NCI-H2196 treated with DMSO at 0.1 percent for 48 hours (cell line): ENCODE results near the gene FDX1.
A peak's percentile ranks its signal among the peaks of the same experiment; 100 is the strongest.

Experiments used
- DNase-seq: peaks from one replicate; lab custom pipeline; 2025; ENCODE audit not compliant: unreplicated experiment; lab: John Stamatoyannopoulos, UW

Gene FDX1

DNA sequence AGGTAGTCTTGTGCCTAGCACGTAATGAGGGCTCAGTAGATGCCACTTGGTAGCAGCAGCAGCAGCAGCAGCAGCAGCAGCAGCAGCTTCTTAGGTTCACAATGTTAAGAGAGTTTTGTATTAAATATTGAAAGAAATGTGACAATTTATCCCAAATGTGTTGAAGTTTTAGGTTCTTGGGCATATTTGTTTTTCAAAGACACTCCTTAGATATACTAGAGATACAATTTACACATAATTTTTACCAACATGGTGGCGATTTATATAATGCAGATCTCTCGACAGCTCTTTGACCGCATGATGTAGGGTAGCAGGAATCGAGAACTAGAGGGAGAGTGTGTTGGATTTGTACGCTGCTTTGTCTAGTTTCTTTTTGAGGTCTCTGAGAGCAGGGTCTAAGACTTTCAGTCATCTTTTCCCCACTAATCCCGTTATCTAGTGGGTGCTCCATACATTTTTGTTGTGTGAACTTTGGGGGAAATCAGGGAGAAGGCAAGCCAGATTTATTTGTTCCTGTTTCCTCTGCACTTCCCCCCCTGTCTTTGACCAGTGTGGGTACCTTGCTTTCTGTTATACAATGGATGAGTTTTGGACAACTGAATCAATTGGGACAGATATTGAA lies 1.4 kb downstream of the FDX1 start:
- no peak for DNase-seq

DNA sequence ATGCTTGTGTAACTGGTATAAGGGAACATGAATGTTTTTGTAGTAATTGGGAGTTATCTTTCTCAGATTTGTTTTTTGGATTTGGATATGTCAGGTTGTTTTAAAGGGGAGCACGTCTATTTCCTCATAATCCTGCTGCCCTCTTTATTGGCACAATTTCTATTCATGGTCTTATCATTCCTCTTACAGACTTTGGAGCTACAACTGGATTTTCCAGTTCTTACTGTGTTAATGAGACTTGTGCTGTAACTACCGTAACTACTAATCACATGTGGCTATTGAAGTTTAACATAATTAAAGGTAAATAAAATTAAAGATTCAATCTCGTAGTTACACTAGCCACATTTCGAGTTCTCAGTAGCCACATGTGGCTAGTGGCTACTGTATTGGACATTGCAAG lies 1.9 kb downstream of the FDX1 start:
- DNase-seq: no peak

DNA sequence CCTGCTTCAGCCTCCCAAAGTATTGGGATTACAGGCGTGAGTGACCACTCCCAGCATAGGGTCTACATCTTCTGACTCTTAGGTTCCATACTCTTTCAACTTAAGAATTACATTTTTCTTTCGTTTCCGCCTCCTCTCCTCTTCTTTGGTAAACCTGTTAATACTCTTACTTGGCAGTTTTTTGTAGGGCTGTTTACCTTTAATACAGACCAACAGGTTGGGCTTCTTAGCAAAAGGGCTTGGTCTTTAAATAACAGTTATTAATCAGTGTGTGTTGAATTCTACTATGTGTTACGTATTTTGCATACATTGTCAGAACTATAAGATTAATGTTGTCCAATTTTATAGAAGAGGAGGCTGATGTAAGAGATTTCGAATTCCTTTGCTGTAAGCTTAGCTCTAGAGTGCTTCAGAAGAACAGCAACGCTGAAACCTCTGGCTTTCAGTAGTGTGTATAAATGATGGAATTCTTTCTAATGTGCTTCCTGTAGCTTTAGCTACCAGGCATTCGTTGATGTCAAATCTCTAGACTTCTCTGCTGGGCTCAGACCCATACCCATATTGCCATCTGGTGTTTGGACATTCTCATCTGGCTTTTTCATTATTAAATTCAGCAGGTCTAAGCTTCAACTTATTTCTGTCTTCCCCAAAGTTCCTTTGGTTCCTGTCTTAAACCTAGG lies 3.1 kb downstream of the FDX1 start:
- no peak for DNase-seq

DNA sequence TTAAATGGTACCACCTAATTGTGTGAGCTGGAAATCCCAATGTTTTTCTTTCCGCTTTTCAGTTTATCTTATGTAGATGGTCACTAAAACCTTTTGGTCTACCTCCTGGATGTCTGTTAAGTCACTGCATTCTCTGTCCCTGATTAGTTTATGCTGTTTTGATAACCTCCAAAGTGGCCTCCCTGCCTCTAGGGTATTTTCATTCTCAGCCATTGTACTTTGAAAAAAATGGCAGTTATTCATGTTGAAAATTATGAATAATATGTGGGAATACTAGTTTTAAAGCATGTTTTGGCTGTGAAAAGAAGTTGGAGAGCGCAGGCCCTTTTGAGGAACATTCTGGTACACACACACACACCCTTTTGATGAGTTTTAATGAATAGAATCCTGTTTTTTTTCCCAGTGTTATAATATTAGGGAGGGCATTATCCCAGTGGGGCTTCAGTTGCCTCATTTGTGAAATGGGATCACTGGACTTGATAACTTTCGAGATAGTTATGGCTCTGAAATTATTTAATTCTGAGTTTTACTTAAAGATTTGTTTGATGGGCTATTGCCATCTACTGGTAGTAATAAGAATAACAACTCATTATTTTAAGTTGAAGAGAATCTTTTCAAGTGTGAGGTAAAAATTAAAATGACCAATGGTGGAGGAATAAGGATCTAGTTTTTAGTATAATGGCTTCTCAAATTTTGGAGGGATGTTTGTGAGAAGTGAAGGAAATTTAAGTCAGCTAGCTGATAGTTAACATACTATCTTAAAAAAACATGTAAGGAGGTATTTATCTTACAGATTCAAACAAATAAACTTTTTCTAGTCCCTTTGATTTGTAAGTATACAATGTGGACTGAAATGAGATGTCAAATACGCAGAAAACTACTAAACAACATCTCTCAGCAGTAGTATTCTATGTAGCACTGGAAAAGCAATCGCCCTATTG lies 3.9 kb downstream of the FDX1 start:
- DNase-seq: peak; percentile 7

DNA sequence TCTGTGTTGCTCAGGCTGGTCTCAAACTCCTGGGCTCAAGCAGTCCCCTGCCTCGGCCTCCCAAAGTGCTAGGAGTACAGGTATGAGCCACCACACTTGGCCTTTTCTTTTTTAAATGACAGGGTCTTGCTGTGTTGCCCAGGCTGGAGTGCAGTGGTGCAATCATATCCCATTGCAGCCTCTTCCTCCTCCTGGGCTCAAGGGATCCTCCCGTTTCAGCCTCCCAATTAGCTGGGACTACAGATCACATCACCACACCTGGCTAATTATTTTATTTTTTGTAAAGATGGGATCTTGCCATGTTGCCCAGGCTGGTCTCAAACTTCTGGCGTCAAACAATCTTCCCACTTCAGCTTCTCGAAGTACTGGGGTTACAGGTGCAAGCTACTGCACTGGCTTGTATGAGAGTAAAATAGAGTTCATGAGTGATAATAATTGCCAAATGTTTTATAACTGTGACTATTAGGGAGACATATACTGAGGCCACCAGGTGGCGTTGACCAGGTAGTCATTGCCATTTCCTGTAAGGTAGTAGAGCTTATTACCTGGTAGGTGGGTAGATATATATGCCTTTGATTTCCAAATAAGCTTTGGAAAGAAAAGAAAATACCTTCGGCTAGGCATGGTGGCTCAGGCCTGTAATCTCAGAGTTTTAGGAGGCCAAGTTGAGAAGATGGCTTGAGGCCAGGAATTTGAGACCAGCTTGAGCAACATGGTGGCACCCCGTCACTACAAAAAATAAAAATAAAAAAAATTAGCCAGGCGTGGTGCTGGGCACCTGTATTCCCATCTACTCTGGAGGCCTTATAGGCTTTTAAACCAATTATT lies 5.4 kb downstream of the FDX1 start:
- peak; percentile 9 for DNase-seq

DNA sequence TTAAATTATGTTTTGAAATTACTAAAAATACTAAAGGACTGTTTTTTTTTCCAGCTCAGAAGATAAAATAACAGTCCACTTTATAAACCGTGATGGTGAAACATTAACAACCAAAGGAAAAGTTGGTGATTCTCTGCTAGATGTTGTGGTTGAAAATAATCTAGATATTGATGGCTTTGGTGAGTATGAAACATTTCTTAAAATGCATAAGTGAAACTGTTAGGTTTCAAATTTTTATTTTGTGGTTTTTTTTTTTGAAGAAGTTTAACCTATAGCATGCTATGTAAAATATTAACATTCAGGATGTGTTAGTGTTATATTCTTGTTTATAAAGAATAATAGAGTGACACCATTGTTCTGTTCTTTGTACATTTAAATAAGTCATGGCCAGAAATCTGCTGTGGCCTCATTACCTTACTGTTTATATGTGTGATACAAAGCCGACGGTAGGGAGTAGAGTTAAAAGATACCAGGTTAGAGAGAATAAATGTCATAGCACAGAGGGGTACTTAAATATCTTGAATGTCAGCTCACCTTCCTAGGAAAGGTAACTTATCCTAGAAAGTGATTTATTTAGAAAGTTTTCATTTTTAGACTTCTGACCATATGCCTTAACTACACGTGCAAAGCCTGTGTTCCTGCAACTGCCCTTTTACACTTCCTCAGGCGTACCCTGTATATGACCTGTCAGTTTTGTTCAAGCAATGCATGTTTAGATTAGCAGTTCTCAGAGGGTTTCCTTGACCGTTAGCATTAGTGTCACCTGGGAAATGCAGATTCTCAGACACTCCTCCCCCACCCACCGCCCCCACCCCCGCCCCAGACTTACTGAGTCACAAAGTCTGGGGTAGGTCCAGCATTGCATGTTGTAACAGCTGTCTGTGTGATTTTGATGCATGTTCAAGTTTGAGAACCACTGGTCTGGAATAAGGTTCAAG lies 6.3 kb downstream of the FDX1 start:
- no peak for DNase-seq

DNA sequence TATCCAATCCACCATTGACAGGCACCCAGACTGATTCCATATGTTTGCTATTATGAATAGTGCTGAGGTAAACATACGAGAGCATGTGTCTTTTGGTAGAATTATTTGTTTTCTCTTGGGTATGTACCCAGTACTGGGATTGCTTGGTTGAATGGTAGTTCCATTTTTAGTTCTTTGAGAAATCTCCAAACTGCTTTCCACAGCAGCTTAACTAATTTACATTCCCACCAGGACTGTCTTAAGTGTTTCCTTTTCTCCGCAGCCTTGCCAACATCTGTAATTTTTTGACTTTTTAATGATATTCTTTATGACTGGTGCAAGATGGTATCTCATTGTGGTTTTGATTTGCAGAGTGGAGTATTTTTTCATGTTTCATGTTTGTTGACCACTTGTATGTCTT lies 8.3 kb downstream of the FDX1 start:
- DNase-seq: no peak

DNA sequence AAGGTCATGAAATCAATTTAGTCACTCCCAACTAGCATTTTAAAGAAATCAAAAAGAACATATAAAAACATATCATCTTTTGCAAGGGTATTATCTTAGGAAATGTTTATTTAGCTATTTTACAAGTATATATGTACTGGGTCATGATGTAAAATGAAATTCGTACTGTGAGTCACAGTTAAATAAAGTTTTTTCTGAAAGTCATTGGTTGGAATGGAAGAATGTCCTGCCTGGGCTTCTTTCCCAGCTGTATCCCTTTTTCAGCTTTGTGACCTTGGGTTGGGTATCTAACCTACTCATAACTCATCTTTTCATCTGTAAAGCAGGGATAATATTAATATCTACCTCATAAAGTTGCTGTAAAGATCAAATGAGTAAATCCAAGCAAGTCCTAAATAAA lies 15.7 kb downstream of the FDX1 start:
- DNase-seq: no peak

DNA sequence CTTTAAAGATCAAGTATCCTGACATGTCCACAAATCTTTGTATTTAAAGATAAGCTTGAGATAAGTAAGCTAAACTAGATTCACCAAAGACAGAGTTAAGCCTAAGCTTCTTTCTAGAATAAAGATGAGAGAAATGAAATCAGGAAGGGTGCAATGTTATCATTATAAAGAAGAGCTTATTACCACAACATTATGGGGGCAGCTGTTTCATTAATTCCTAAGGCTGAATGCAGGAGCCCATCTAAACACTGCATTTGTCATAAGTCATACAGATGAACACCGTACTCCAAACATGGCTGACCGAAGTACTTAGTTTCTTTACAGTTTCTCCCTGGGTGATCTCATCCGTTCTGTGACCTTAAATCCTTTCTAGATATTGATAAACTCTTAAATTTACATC lies 16.3 kb downstream of the FDX1 start:
- no peak for DNase-seq

DNA sequence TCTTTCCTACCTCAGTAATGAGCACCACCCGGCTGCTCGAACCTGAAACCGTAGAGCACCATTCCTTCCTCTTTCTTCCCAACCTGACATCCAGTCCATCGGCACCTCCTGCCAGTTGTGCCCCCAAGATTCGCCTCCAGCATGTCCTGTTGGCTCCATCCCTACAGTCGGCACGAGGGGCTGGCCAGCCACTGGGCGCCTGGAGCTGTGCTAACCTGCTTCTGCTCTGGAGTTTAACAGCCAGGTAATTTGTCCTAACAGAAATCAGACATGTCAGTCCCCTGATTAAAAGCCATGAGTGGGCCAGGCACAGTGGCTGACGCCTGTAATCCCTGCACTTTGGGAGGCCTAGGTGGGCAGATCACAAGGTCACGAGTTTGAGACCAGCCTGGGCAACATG lies 16.8 kb downstream of the FDX1 start:
- no peak for DNase-seq

DNA sequence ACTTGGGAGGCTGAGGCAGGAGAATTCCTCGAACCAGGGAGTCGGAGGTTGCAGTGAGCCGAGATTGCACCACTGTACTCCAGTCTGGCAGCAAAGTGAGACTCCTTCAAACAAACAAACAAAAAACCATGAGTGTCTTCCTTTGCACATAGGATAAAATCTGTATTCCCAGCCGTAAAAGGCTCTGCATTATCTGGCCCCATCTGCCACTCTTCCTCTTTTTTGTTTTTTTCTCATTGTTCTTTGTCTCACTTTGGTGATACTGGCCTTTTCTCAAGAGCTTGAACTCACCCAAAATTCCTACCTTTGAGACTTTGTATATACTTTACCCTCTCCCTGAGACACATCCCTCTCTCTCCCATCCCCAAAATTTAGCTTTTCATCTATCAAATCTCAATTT lies 17.6 kb downstream of the FDX1 start:
- DNase-seq: no peak

DNA sequence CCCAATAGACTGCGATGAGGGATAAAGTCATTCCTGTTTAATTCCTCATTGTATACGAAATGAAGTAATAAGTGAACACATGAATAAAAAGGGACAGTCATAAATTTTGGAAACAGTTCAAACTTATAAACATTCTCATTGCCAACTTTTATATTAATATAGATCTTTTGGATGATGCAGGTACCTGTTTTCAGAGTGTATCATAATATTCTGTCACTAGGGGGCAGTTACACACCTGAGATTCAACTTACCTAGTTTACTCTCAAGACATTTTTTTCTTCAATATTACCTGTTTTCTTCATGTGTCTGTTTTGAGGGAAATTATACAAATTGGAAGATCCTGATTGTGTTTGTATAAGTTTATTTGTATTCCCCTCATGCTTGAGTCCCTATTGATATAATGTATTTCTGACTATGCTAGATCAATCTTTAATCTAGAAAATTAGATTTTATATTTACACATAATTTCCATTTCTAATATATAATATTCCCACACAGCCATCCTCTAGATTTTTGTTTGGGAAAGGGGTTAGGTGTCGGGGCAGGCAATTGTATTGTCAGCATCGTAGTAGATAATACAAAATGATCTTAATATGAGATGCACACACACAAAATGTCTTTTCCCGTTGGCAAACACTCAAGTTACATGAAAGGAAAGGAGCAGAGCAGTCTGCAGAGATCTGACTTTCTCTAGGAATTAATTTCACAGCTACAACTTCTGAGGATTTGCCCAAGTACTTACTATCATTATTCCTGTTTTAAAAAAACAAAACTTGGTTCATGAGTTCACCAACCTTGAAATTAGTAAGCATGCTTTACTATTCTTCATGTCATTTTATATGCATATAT lies 18.4 kb downstream of the FDX1 start:
- no peak for DNase-seq

DNA sequence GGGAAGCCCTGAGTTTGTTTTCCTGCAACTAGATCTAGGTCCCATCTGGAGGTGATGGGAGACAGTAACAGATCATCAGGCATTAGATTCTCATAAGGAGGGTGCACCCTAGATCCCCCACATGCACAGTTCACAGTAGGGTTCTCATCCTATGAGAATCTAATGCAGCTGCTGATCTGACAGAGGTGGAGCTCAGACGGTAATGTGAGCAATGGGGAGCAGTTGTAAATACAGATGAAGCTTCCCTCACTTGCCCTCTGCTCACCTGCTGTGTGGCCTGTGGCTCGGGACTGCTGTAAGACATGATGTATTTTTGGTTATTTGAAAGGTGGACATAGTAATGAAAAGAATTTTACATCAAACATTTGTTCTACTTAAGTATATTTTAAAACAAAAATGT lies 20.5 kb downstream of the FDX1 start:
- no peak for DNase-seq

DNA sequence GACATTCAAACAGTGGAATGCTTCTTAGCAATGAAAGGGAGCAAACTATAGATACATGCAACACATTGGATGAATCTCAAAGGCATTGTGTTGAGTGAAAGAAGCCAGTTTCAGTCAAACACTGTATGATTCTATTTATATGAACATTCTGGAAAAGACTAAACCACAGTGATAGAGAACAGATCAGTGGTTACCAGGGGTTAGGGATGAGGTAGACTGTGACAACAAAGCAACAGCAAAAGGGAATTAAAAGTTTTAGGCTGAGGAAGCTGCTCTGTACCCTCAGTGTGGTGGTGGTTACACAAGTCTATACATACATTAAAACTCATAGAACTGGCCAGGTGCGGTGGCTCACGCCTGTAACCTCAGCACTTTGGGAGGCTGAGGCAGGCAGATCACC lies 23.0 kb downstream of the FDX1 start:
- no peak for DNase-seq

DNA sequence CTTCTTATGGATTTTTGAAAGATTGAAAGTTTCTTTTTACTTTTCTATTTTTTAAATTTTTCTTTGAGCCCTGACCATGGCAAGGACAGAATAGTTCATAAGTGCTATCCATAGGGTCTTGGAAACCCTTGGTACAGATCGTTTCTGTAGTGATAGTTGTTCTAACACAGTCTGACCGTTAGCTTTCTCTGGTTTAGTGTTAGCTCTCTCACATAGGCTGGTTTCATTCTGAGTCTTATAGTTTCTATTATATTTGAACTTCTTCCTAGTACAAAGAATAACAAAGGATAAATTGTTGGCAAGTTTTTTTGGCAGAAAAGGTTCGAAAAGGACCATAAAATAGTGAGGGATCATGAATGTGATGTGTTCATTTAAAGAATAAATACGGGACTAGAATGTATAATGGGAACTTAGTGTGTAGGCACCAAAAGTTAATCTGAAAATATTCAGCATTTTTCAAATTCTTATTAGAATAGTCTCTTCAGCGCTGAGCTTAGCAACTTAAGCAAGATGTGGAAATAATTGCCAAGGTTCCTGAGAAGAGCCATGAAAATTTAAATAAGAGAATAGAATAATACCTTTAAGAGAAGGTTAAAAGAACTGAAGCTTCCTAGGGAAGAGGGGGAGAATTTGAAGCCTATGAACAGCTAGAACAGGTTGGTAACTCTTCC lies 24.1 kb downstream of the FDX1 start:
- no peak for DNase-seq

DNA sequence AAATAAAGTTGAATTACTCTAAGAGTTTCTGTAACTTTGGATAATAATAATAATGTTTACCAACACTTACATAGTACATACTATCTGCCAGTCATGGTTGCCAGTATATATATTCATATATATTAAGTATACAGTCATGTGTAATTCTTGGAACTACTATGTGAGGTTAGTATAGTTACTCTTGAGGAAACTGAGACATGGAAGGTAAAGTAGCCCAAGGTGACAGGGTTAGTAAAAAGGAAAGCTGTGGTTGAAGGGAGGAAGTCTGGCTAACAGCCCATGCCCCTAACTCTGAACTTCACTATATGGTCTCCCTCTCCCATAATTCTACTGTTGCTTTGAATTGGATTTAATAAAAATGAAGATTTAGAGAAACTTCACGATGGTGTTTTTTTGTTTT lies 24.9 kb downstream of the FDX1 start:
- no peak for DNase-seq

DNA sequence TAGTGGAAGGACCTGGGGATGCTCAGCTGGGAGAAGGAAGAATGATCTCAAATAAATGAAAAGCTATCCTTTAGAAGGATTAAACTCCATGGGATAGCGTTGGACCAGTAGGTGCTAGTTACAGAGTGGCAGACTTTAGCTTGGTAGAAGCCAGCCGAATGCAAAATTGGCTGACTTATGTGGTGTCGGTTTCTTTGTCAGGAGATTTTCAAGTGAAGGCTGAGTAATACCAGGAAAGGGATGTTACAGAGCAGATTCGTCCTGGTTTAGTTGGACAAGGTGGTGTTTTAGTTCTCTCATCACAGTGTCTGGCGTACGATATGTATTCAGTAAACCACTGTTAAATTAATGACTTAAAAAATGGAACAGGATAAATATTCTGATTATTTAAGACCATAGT lies 26.0 kb downstream of the FDX1 start:
- no peak for DNase-seq

DNA sequence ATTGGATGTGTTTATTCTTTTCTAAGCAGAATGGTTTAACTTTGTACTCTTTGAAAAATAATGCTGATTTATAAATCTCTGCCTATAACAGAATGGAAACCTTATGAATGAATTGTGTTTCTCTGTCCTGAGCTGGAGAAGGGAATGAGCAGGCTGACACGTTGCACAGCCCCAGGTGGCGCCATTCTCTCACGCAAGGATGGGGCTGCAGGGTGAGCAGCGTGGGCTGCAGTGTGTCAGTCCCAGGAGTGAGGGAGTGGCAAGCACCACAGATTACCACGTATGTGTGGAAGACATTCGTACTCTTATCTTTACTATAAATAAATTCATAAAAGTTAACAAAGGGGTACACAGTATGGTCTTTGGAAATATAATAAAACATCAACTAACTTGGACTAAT lies 33.4 kb downstream of the FDX1 start:
- DNase-seq: no peak

DNA sequence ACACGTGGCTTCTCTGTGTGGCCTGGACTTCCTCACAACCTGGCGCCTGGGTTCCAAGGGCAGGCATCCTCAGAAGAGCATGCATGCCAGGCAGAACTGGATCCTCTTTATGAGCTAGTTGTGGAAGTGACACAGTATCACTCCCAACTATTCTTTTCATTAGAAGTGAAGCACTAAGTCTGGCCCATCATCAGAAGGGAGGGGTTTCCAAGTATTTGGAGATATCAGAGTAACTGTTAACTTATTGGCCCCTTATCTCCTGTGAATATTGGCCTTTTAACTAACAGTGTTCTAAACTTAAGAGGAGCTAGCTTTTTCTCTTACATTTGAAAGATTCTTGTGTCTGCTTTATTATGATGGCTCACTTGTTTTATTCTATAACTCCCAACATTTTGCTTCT lies 35.5 kb downstream of the FDX1 start:
- DNase-seq: no peak
